ENCODE measurements around the gene CEACAM7. TPM values are rescaled to one million over a fixed set of nuclear protein-coding genes. Genes with fewer than 3 reads are reported as not detected.
A peak's percentile ranks its signal among the peaks of the same experiment; 100 is the strongest.

CEACAM7 gene
- total RNA-seq, 4 donors from 2014 or later = 0.86 to 9.1 (median 4.6) TPM

DNA sequence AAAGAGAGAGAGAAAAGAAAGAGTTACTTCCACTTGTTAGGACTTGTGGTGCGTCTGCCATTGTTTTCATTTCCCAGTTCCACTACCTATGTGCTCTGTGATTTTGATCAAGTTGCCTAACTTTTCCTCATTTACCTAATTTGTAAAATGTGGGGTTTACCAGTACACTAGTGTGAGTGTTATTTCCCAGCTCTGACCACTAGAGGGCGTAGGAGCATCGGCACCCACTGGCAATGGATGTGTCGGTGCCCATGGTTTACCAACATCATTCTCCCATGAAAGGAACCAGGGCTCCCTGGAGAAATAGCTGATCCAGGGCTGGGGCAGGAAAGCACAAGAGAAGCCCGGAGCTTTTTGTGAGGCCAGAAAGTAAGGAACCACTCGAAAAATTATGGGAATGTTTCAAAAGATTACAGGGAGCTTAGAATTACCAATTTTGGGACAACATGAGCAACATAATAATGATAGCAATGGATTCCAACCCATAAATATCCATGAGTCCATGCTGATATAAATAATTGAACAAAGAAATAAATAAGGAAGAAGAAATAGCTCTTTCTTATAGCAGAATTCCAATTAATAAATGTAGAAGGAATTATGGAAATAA is 46.1 kb downstream of the CEACAM7 start:
- H3K27ac ChIP-seq = no peak overlapping the region
- peaks cover 13% of the 10 kb centered on the region for H3K27me3 ChIP-seq
- H3K4me3 ChIP-seq = no peak overlapping the region
- H3K36me3 ChIP-seq = no peaks in the 10 kb centered on the region
- no peaks in the 10 kb centered on the region for H3K9me3 ChIP-seq
- no peak for DNase-seq (ENCODE audit: low spot score in 2 of 2)
- TF ChIP-seq POLR2AphosphoS5 (IDR thresholded peaks at IDR 0.05) (no peak), POLR2A (IDR thresholded peaks at IDR 0.05) (no peak)
- TF ChIP-seq, protein P1, sequence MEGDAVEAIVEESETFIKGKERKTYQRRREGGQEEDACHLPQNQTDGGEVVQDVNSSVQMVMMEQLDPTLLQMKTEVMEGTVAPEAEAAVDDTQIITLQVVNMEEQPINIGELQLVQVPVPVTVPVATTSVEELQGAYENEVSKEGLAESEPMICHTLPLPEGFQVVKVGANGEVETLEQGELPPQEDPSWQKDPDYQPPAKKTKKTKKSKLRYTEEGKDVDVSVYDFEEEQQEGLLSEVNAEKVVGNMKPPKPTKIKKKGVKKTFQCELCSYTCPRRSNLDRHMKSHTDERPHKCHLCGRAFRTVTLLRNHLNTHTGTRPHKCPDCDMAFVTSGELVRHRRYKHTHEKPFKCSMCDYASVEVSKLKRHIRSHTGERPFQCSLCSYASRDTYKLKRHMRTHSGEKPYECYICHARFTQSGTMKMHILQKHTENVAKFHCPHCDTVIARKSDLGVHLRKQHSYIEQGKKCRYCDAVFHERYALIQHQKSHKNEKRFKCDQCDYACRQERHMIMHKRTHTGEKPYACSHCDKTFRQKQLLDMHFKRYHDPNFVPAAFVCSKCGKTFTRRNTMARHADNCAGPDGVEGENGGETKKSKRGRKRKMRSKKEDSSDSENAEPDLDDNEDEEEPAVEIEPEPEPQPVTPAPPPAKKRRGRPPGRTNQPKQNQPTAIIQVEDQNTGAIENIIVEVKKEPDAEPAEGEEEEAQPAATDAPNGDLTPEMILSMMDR (IDR thresholded peaks at IDR 0.05) = peak; percentile 59 to 80
- 8% methylated on average over 6 of the region's 6 CpGs for WGBS
- no peaks in the 10 kb centered on the region for H3K4me1 ChIP-seq

DNA sequence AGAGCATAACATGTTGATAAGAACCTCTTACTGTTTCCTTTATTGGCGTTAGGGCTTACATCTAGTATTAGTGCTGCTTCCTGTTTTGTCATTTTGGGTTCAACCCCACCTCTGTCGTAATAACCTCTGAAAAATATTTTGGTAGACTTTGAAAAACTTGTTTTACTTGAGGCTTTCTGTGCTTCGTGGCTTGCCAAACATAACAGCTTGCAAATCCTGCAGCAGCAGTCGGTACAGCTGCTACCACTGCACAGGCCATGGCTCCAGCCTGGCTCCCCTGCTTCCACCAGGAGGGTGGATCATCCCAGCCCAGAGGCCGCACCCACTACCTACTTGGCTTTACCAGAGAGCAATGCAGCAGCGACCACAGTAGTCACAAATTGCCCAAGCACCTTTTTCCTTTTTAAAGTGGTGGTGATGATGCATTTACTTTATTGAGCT is 49.4 kb downstream of the CEACAM7 start:
- Histone ChIP-seq H3K27ac (no peak overlapping the region), H3K4me1 (no peaks in the 10 kb centered on the region)
- no peak for DNase-seq (ENCODE audit: low spot score in 2 of 2)

DNA sequence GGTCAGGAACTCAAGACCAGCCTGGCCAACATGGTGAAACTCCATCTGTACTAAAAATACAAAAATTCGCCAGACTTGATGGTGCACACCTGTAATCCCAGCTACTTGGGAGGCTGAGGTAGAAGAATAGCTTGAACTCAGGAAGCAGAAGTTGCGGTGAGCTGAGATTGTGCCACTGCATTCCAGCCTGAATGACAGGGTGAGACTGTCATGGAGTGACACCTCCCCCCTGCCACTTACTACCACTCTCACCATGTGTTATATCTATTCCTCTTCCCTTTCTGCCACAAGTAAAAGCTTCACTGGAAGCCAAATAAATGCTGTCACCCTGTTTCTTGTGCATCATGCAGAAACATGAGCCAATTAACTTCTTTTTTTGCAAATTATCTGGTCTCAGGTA is 50.6 kb downstream of the CEACAM7 start:
- no peaks in the 10 kb centered on the region for H3K4me1 ChIP-seq
- H3K27me3 ChIP-seq = peaks cover 13% of the 10 kb centered on the region
- peaks cover 3% of the 10 kb centered on the region for H3K9me3 ChIP-seq
- no peaks in the 10 kb centered on the region for H3K36me3 ChIP-seq
- no peak for DNase-seq (ENCODE audit: low spot score in 2 of 2)
- H3K27ac ChIP-seq = no peak overlapping the region
- 64% methylated on average over 2 of the region's 2 CpGs for WGBS
- no peak overlapping the region for H3K4me3 ChIP-seq
- TF ChIP-seq POLR2A (IDR thresholded peaks at IDR 0.05) (no peak), EP300 (IDR thresholded peaks at IDR 0.05) (no peak), POLR2AphosphoS5 (IDR thresholded peaks at IDR 0.05) (no peak)
- TF ChIP-seq, protein P1 (IDR thresholded peaks at IDR 0.05) = no peak

More for the DNA sequence above, 49.4 kb downstream of the CEACAM7 start:
- H3K9me3 ChIP-seq = peaks cover 3% of the 10 kb centered on the region
- no peaks in the 10 kb centered on the region for H3K36me3 ChIP-seq
- WGBS = 35% methylated on average over 5 of the region's 6 CpGs
- H3K4me3 ChIP-seq = no peak overlapping the region
- TF ChIP-seq, protein P1 (IDR thresholded peaks at IDR 0.05) = no peak
- TF ChIP-seq POLR2A (IDR thresholded peaks at IDR 0.05) (no peak), EP300 (IDR thresholded peaks at IDR 0.05) (no peak), POLR2AphosphoS5 (IDR thresholded peaks at IDR 0.05) (no peak)
- H3K27me3 ChIP-seq = peaks cover 13% of the 10 kb centered on the region

DNA sequence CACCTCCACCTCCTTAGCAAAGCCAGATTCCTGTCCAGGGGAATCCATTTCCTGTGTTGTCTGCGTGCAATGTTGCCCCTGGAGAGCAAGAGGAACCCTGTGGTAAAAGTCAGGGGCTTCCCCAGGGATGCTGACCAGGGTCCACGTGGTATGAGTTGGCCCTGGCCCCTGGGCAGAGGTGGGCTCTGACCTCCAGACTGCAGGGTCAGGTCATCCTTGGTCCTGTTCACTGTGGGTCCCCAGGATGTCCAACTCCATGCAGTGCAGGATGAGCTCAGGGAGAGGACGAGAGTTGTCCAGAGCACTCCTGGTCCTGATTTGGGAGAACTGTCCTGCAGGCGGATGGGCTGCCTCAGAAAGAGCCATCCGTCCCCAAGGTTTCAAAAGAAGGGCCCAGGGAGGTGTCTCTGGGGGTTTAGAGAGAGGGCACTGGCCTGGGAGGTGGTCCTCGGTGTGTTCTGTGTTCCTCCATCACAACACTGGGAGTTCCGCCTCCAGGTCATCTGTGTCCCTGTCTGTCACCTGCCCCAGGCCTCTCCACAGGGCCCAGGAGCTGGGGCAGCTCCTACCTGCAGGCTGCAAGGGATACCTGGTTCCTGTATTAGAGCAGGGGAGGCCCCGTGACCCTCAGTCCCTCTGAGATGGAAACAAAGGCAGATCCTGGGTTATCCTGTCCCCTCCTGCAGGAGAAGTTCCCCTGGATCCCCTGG is 59.9 kb downstream of the CEACAM7 start:
- H3K27me3 ChIP-seq = peaks cover 19% of the 10 kb centered on the region
- no peak for DNase-seq (ENCODE audit: low spot score in 2 of 2)
- H3K27ac ChIP-seq = no peak overlapping the region
- no peaks in the 10 kb centered on the region for H3K36me3 ChIP-seq
- H3K4me1 ChIP-seq = no peaks in the 10 kb centered on the region
- no peak overlapping the region for H3K4me3 ChIP-seq
- WGBS = 77% methylated on average over 5 of the region's 8 CpGs
- no peaks in the 10 kb centered on the region for H3K9me3 ChIP-seq
- TF ChIP-seq, protein P1 (IDR thresholded peaks at IDR 0.05) = no peak
- TF ChIP-seq POLR2A (IDR thresholded peaks at IDR 0.05) = no peak
- TF ChIP-seq POLR2AphosphoS5 (IDR thresholded peaks at IDR 0.05) = no peak
- no peak for TF ChIP-seq EP300 (IDR thresholded peaks at IDR 0.05)

DNA sequence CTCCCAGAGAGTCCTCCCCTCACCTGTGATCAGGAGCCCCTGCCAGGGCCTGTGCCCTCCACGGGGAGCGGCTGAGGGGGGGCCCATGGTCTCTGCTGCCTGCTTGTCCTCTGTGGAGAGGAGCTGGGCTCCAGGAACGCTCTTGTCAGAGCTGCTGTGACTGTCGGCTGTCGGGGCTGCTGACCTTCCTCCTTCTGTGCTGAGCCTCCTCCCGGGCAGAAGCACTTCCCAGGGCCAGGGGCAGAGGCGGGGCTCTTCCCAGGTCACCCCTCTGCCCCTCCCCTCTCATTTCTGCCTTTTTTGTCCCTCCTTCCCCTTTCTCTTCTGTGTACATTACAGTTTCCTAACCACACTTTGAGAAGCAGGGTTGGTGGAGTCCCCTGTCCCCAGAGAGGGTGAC is 61.2 kb downstream of the CEACAM7 start, which contains the start of gene CEACAM4:
CEACAM4 (minus strand) TSS at position 198 of the 400 bp plus-strand sequence; CDS start at position 87, 111 bp downstream.
- H3K4me3 ChIP-seq = peak within 1 kb of the TSS; percentile 7

More for the DNA sequence above, 61.2 kb downstream of the CEACAM7 start, which contains the start of gene CEACAM4:
- WGBS = 34% methylated on average over 7 of the region's 7 CpGs
- H3K36me3 ChIP-seq = no peaks in the 10 kb centered on the region
- DNase-seq (ENCODE audit: low spot score in 2 of 2) = no peak
- TF ChIP-seq EP300 (IDR thresholded peaks at IDR 0.05) (no peak), POLR2A (IDR thresholded peaks at IDR 0.05) (peak in 1 of 2 donors; percentile 16), POLR2AphosphoS5 (IDR thresholded peaks at IDR 0.05) (no peak)
- TF ChIP-seq, protein P1 (IDR thresholded peaks at IDR 0.05) = no peak
- H3K4me1 ChIP-seq = no peaks in the 10 kb centered on the region
- H3K27ac ChIP-seq = no peak within 1 kb of the TSS
- H3K9me3 ChIP-seq = no peaks in the 10 kb centered on the region
- H3K27me3 ChIP-seq = peaks cover 19% of the 10 kb centered on the region
